ENCODE results near the gene SEZ6L.

Gene SEZ6L

DNA sequence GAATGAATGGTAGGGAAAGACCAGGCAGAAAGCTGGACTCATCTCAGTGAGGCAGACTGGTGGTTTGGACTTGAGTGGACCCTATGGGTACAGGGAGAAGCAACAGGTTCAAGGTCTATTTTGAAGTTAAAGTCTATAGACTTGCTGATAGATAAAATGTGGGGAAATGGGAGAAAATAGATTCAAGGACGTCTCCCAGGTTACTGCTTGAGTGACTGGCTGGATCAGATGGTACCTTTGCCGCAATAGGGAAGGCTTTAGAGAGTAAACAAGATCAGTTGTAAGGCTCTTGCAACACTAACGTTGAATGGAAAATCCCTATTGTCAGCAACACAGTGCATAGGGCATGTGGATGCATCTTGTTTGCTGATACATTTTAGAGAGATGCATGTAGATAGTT, 27.4 kb downstream of the SEZ6L start:
- TF ChIP-seq, protein P1, sequence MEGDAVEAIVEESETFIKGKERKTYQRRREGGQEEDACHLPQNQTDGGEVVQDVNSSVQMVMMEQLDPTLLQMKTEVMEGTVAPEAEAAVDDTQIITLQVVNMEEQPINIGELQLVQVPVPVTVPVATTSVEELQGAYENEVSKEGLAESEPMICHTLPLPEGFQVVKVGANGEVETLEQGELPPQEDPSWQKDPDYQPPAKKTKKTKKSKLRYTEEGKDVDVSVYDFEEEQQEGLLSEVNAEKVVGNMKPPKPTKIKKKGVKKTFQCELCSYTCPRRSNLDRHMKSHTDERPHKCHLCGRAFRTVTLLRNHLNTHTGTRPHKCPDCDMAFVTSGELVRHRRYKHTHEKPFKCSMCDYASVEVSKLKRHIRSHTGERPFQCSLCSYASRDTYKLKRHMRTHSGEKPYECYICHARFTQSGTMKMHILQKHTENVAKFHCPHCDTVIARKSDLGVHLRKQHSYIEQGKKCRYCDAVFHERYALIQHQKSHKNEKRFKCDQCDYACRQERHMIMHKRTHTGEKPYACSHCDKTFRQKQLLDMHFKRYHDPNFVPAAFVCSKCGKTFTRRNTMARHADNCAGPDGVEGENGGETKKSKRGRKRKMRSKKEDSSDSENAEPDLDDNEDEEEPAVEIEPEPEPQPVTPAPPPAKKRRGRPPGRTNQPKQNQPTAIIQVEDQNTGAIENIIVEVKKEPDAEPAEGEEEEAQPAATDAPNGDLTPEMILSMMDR (IDR thresholded peaks at IDR 0.05), result no peak
- Histone ChIP-seq H3K4me1 (no peaks in the 10 kb centered on the region), H3K9me3 (no peaks in the 10 kb centered on the region), H3K36me3 (no peaks in the 10 kb centered on the region), H3K27ac (no peak overlapping the region), H3K4me3 (no peak overlapping the region), H3K27me3 (peaks cover 0 to 3% of the 10 kb centered on the region in 2 donors)
- no peak for DNase-seq
- intact Hi-C loops (cut with DNase I; ENCODE audit: low total_unique reads), result no loop called here

DNA sequence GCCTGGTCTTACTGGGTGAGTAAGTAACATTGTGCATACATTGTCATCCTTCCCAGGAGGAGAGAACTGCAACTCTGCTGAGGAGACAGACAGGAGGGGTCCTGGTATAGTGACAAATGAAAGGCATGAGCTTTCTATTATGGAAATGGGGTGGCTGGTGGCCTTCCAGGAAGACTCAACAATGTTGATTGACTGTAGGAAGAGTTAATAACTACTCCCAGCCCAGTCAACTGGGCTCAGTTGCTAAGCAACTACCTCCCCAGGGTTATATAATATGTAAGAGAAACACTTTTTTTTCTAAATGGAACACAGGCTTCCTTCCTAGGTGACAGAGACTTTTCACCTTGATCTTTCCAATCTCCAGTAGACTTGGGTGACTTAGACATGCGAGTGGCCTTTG, 28.2 kb downstream of the SEZ6L start:
- Histone ChIP-seq H3K27ac (no peak overlapping the region), H3K4me3 (no peak overlapping the region), H3K27me3 (peaks cover 0 to 3% of the 10 kb centered on the region in 2 donors), H3K36me3 (no peaks in the 10 kb centered on the region), H3K9me3 (no peaks in the 10 kb centered on the region), H3K4me1 (no peaks in the 10 kb centered on the region)
- intact Hi-C loops (cut with DNase I; ENCODE audit: low total_unique reads), result no loop called here
- TF ChIP-seq, protein P1 (IDR thresholded peaks at IDR 0.05), result no peak
- no peak for DNase-seq

DNA sequence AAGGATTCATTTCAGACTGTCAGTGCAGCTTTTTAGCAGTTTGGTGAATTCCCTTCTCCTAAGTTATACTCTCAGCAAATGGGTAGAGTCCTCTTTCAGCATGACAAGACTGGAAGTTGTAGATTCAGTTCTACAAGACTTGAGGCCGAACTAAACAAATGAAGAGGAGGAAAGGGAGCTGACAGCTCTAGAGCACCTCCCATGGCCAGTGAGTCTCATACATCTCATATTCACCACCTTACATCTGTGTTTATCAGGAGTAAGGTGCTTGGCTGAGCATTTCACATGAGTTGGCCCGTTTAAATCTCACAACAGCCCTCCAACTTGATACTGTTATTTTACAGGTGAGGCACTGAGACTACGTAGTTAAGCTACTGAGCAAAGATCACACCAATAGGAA, 30.4 kb downstream of the SEZ6L start:
- no peak overlapping the region for H3K27ac ChIP-seq
- H3K36me3 ChIP-seq, result no peaks in the 10 kb centered on the region
- no peak for DNase-seq
- intact Hi-C loops (cut with DNase I; ENCODE audit: low total_unique reads), result no loop called here
- peaks cover 0 to 3% of the 10 kb centered on the region in 2 donors for H3K27me3 ChIP-seq
- H3K9me3 ChIP-seq, result no peaks in the 10 kb centered on the region
- H3K4me1 ChIP-seq, result no peaks in the 10 kb centered on the region
- no peak overlapping the region for H3K4me3 ChIP-seq
- TF ChIP-seq, protein P1 (IDR thresholded peaks at IDR 0.05), result no peak

DNA sequence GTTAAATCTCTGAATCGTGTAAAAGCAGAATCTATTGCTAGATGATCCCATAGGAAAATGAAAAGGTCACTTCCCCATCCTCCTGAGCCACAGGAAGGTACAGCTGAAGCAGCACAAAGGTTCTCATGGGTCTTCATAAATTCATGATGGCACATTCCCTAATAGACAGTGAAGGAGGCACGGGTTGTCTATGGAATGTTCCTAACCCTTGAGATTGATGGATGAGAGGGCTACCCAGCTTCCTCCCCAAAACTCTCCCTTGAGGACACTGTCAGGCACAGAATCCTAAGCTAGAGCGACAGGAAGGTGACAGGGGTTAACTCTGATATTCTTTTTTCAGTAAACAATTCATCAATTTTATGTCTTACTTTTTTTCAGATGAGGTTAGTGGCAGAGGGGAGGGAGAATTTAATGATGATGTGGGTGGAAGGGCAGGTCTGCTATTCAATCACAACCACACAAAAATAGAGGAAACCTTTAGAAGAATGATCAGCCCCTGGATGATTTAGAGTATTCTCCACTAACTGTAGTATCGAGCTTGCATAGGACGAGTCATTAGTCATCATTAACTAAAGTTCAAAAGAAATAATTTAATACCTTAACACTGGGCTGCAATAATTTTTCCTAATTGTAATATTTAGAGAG, 33.1 kb downstream of the SEZ6L start:
- no peak overlapping the region for H3K27ac ChIP-seq
- no peak overlapping the region for H3K4me3 ChIP-seq
- no peaks in the 10 kb centered on the region for H3K36me3 ChIP-seq
- H3K27me3 ChIP-seq, result peaks cover 0 to 3% of the 10 kb centered on the region in 2 donors
- intact Hi-C loops (cut with DNase I; ENCODE audit: low total_unique reads), result no loop called here
- DNase-seq, result no peak
- no peaks in the 10 kb centered on the region for H3K4me1 ChIP-seq
- TF ChIP-seq, protein P1 (IDR thresholded peaks at IDR 0.05), result no peak
- H3K9me3 ChIP-seq, result no peaks in the 10 kb centered on the region

DNA sequence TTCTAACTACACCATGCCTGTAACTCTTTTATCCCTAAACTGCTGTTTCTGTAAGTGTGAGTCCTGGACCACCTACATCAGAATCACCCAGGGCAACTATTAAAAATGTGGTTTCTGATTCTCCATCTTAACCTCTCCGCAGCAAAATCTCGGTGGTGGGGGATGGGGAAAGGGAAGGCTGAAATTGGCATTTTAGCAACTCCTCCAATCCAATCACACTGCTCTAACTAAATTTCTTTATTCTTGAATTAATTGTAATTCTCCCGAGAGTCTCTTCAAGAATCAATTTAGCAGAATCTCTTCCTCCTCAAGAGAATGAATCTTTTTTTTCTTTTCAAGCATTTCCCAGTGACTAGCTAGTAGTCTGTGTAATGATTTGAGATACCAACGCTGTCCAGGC, 36.2 kb downstream of the SEZ6L start:
- no peak for DNase-seq
- Histone ChIP-seq H3K36me3 (no peaks in the 10 kb centered on the region), H3K4me1 (no peaks in the 10 kb centered on the region), H3K27me3 (no peaks in the 10 kb centered on the region), H3K4me3 (no peak overlapping the region), H3K9me3 (no peaks in the 10 kb centered on the region), H3K27ac (no peak overlapping the region)
- TF ChIP-seq, protein P1 (IDR thresholded peaks at IDR 0.05), result no peak
- intact Hi-C loops (cut with DNase I; ENCODE audit: low total_unique reads), result no loop called here

DNA sequence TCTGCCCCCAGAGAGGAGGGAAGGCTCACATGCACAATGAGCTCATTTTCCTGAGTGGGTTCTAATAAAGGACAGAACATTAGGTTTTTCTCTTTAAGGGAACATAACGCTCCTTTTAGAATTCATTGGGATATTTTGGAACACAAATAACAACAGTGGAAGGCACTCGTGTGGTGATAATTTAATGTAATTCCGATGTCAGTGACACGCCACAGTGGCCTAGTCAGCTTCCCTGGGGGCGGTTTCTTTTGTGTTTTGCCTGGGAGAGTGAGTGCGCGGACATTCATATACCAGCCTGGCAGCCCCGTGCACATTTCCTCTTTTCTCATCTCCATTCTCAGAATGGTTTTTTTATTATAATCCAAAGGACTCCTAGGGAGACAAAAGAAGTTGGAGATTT, 41.1 kb downstream of the SEZ6L start:
- TF ChIP-seq, protein P1 (IDR thresholded peaks at IDR 0.05), result no peak
- no peak overlapping the region for H3K4me3 ChIP-seq
- H3K9me3 ChIP-seq, result no peaks in the 10 kb centered on the region
- intact Hi-C loops (cut with DNase I; ENCODE audit: low total_unique reads), result no loop called here
- no peaks in the 10 kb centered on the region for H3K36me3 ChIP-seq
- no peaks in the 10 kb centered on the region for H3K4me1 ChIP-seq
- H3K27me3 ChIP-seq, result peaks cover 0 to 8% of the 10 kb centered on the region in 2 donors
- DNase-seq, result no peak
- H3K27ac ChIP-seq, result no peak overlapping the region
